Caco-2 (cell line): ENCODE measurements around the gene WWOX. TPM values are rescaled to one million over a fixed set of nuclear protein-coding genes. Genes with fewer than 3 reads are reported as not detected.

ENCODE experiments used
- BruUV-seq: library from RNA; stranded (reverse); fragments of 400-500 nt; replicated peaks from 2 replicates; lab custom pipeline; 2021; lab: Mats Ljungman, UMichigan
- CTCF ChIA-PET: fragments of 300-600 bp; sonication (Branson Sonifier 250); formaldehyde crosslinking; loops from one replicate; lab custom pipeline; 2022; ENCODE audit warnings: antibody characterized with exemption; lab: Charles Lee
- POLR2A ChIA-PET: fragments of 300-600 bp; sonication (Branson Sonifier 250); formaldehyde crosslinking; loops from one replicate; lab custom pipeline; 2022; ENCODE audit warnings: antibody characterized with exemption; lab: Charles Lee
- DNase-seq, 2 experiments: peaks; one replicate each; pipeline versions ENCODE4 v3.0.0 to v3.0.0-alpha.2; 2020 to 2022
- H3K27me3 ChIP-seq: replicated peaks from 2 replicates; pipeline ENCODE4 v1.6.0; 2011; ENCODE audit warnings: low read length; ENCODE audit not compliant: control insufficient read depth, insufficient read depth
- H3K36me3 ChIP-seq: 2 replicates; pipeline ENCODE4 v1.5.1; 2011; ENCODE audit warnings: low read length; ENCODE audit not compliant: control insufficient read depth, insufficient read depth
- H3K4me1 ChIP-seq: fragments of 250-450 bp; sonication (Bioruptor Pico); 2 replicates; pipeline ENCODE4 v1.5.1; 2020; ENCODE audit warnings: mild to moderate bottlenecking
- H3K4me3 ChIP-seq: 2 replicates; pipeline ENCODE4 v1.5.1; 2011; ENCODE audit warnings: low read depth, mild to moderate bottlenecking, control low read depth, low read length
- H3K9me3 ChIP-seq: fragments of 250-450 bp; sonication (Bioruptor Pico); 2 replicates; pipeline ENCODE4 v1.5.1; 2020; ENCODE audit warnings: mild to moderate bottlenecking, moderate library complexity
- H3K27ac Mint-ChIP-seq: one replicate; pipeline ENCODE4 v1.8.0; 2022; ENCODE audit warnings: mixed read lengths; ENCODE audit not compliant: unreplicated experiment
- H3K27me3 Mint-ChIP-seq: one replicate; pipeline ENCODE4 v1.8.0; 2022; ENCODE audit warnings: mixed read lengths; ENCODE audit not compliant: insufficient read depth, unreplicated experiment
- H3K36me3 Mint-ChIP-seq: one replicate; pipeline ENCODE4 v1.8.0; 2022; ENCODE audit warnings: mild to moderate bottlenecking, mixed read lengths; ENCODE audit not compliant: insufficient read depth, unreplicated experiment
- H3K4me1 Mint-ChIP-seq: one replicate; pipeline ENCODE4 v1.8.0; 2022; ENCODE audit warnings: low read depth, mixed read lengths; ENCODE audit not compliant: unreplicated experiment
- H3K4me3 Mint-ChIP-seq: one replicate; pipeline ENCODE4 v1.8.0; 2022; ENCODE audit warnings: mild to moderate bottlenecking, moderate library complexity, mixed read lengths; ENCODE audit not compliant: unreplicated experiment
- H3K9me3 Mint-ChIP-seq: one replicate; pipeline ENCODE4 v1.8.0; 2022; ENCODE audit warnings: mixed read lengths; ENCODE audit not compliant: unreplicated experiment
- intact Hi-C: fragments of 100-400 bp; cut with micrococcal nuclease; formaldehyde crosslinking; loops from one replicate; pipeline ENCODE4 v1.10.0; 2022; ENCODE audit not compliant: unreplicated experiment
- total RNA-seq: library from RNA; stranded (reverse); gene quantifications from 2 replicates; pipeline ENCODE4 v1.2.3, GENCODE V29; 2022
- TF ChIP-seq, protein P1 (sequence below), 2 experiments: fragments of 200-600 bp in 1 of 2; IDR thresholded peaks; 1 replicate in 1 of 2; 2 replicates in 1 of 2; pipeline versions ENCODE4 v1.5.1 to v1.8.0; 2011 to 2022; ENCODE audit warnings: antibody characterized with exemption in 1 of 2, control low read depth in 1 of 2, inconsistent platforms in 1 of 2, low read depth in 1 of 2, low read length in 1 of 2, mild to moderate bottlenecking in 1 of 2, moderate library complexity in 1 of 2; ENCODE audit not compliant: insufficient read depth in 1 of 2, severe bottlenecking in 1 of 2, unreplicated experiment in 1 of 2

Gene WWOX
- total RNA-seq, 1 experiment from 2014 or later, result 45.0 TPM

DNA sequence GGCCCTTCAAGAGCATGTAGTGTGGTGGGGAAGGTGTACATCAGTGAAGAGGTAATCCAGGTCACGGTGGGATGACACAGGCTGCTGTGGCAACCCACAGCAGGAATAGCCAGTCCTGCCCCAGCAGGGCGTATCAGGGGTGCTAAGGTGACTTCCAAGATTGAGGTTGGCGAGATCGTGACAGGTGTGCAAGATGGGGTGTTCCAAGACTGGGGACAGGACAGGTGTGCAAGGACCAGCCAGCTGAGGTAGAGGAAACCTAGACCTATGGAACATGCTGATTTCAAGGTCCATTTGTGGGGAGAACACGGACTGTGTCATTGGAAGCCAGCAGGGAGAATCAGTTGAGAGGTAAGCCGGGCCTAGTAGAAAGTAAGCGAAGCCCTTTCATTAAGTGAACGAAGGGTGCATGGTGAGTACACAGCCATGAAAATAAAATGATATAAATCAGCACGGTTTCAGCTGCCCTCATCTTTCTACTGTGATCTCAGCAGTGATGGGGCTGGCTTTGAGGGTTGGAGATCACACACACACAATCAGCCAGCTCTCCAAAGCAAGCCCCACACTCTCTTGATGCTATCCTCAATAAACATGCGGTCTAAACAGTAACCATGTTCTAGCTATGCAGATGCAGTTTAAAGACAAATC lies 497.0 kb downstream of the WWOX start:
- intact Hi-C loops, result no loop called here
- H3K27ac Mint-ChIP-seq, result peak overlapping the region; percentile 8
- Histone ChIP-seq H3K4me1 (no peaks in the 10 kb centered on the region; the same call in 1 of the 2 replicates), H3K4me3 (no peak overlapping the region), H3K9me3 (no peaks in the 10 kb centered on the region), H3K36me3 (no peaks in the 10 kb centered on the region), H3K27me3 (no peaks in the 10 kb centered on the region)
- H3K36me3 Mint-ChIP-seq, result no peaks in the 10 kb centered on the region
- H3K4me3 Mint-ChIP-seq, result no peak overlapping the region
- BruUV-seq, result no TSS peak
- POLR2A ChIA-PET, result no interaction called here
- no peak for DNase-seq
- peaks cover 11% of the 10 kb centered on the region for H3K4me1 Mint-ChIP-seq
- CTCF ChIA-PET, result no interaction called here
- H3K27me3 Mint-ChIP-seq, result no peaks in the 10 kb centered on the region
- TF ChIP-seq, protein P1, sequence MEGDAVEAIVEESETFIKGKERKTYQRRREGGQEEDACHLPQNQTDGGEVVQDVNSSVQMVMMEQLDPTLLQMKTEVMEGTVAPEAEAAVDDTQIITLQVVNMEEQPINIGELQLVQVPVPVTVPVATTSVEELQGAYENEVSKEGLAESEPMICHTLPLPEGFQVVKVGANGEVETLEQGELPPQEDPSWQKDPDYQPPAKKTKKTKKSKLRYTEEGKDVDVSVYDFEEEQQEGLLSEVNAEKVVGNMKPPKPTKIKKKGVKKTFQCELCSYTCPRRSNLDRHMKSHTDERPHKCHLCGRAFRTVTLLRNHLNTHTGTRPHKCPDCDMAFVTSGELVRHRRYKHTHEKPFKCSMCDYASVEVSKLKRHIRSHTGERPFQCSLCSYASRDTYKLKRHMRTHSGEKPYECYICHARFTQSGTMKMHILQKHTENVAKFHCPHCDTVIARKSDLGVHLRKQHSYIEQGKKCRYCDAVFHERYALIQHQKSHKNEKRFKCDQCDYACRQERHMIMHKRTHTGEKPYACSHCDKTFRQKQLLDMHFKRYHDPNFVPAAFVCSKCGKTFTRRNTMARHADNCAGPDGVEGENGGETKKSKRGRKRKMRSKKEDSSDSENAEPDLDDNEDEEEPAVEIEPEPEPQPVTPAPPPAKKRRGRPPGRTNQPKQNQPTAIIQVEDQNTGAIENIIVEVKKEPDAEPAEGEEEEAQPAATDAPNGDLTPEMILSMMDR (IDR thresholded peaks at IDR 0.05; ENCODE audit: insufficient read depth in 1 of 2, low read depth in 1 of 2, low read length in 1 of 2, severe bottlenecking in 1 of 2, unreplicated experiment in 1 of 2), result no peak
- H3K9me3 Mint-ChIP-seq, result no peaks in the 10 kb centered on the region

DNA sequence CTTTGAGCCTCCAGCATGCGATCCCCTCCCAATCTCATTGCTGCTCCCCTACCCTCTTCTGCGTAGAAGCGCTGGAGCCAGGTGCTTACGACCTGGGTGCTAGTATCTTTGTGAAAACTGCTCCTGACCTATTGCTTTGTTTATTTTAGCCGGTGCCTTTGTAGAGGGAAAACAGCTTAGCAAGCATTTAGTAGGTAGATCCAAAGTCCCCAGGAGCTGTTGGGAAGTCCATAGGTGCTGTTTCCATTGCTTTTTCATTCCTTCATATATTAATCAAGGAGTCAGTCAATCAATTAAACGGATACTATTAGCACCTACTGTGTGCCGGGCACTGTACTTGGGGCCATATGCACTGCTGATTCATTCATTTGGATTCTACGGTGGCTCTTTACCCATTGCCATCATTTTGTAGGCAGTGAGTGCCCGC lies 497.6 kb downstream of the WWOX start:
- TF ChIP-seq, protein P1 (IDR thresholded peaks at IDR 0.05; ENCODE audit: insufficient read depth in 1 of 2, low read depth in 1 of 2, low read length in 1 of 2, severe bottlenecking in 1 of 2, unreplicated experiment in 1 of 2), result no peak
- CTCF ChIA-PET, result no interaction called here
- peaks cover 11% of the 10 kb centered on the region for H3K4me1 Mint-ChIP-seq
- H3K36me3 ChIP-seq, result no peaks in the 10 kb centered on the region
- BruUV-seq, result no TSS peak
- H3K4me1 ChIP-seq, result no peaks in the 10 kb centered on the region; the same call in 1 of the 2 replicates
- peak in 1 of 2 experiments; percentile 15 for DNase-seq
- no peak overlapping the region for H3K27ac Mint-ChIP-seq
- no peaks in the 10 kb centered on the region for H3K9me3 ChIP-seq
- H3K4me3 ChIP-seq, result no peak overlapping the region
- H3K9me3 Mint-ChIP-seq, result no peaks in the 10 kb centered on the region
- intact Hi-C loops, result no loop called here
- H3K36me3 Mint-ChIP-seq, result no peaks in the 10 kb centered on the region
- no peak overlapping the region for H3K4me3 Mint-ChIP-seq
- no peaks in the 10 kb centered on the region for H3K27me3 ChIP-seq
- no peaks in the 10 kb centered on the region for H3K27me3 Mint-ChIP-seq
- POLR2A ChIA-PET, result no interaction called here

DNA sequence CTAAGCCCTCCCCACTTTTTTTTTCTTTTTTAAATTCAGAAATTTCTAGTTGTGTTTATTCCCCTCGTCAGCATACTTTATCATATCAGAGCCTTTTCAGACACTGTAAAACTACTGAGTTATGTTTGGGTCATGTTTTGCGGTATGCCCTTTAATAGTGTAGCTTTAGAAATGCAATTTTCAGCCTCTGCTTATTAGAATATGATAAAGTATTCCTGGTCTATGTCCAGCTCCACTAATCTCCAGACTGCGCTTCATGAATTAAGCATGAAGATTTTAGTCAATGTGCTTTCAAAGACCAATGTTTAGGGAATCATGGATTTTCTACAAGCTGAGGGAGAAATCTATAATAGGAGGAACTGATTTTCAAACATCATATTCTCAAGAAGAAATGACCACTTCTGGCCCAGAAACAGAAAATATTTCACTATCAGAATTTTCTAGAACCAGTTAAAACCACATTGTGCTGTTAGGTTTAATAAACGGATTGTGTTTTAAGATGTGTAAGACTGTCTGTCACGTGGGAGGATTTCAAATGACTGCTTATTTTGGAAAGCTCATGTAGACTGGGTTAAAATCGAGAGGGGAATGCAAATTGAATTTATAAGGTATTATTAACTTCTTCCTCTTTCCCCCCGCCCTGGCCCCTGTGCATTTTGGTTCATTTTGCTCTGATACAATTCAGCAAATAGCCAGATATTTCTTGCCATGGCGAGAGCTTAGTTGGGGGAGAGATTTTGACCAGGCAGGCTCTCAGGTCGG lies 498.5 kb downstream of the WWOX start:
- no peaks in the 10 kb centered on the region for H3K27me3 Mint-ChIP-seq
- Histone ChIP-seq H3K9me3 (no peaks in the 10 kb centered on the region), H3K4me3 (no peak overlapping the region), H3K27me3 (no peaks in the 10 kb centered on the region), H3K4me1 (no peaks in the 10 kb centered on the region; the same call in 1 of the 2 replicates), H3K36me3 (no peaks in the 10 kb centered on the region)
- ChIA-PET POLR2A (no interaction called here), CTCF (no interaction called here)
- TF ChIP-seq, protein P1 (IDR thresholded peaks at IDR 0.05; ENCODE audit: insufficient read depth in 1 of 2, low read depth in 1 of 2, low read length in 1 of 2, severe bottlenecking in 1 of 2, unreplicated experiment in 1 of 2), result no peak
- H3K9me3 Mint-ChIP-seq, result no peaks in the 10 kb centered on the region
- peaks cover 11% of the 10 kb centered on the region for H3K4me1 Mint-ChIP-seq
- BruUV-seq, result no TSS peak
- H3K4me3 Mint-ChIP-seq, result no peak overlapping the region
- intact Hi-C loops, result no loop called here
- H3K27ac Mint-ChIP-seq, result no peak overlapping the region
- H3K36me3 Mint-ChIP-seq, result no peaks in the 10 kb centered on the region
- DNase-seq, result no peak
